ENCODE data around the gene MEG3. TPM values are rescaled to one million over a fixed set of nuclear protein-coding genes. Genes with fewer than 3 reads are reported as not detected.
A peak's percentile ranks its signal among the peaks of the same experiment; 100 is the strongest.

Gene MEG3
- 37.3 and 39.1 TPM in 2 replicates for total RNA-seq (2014; rRNA removed; shearing (Covaris generic))

- peaks cover 7% of the 10 kb centered on the region; the same call in 1 of the 2 replicates for H3K4me1 ChIP-seq (replicated peaks)
- DNase-seq (ENCODE audit: low read depth in 1 of 2, low spot score in 2 of 2): peak; percentile 68 to 72
- peaks cover 26% of the 10 kb centered on the region for H3K36me3 ChIP-seq
- peak within 1 kb of the TSS; percentile 54 for H3K4me3 ChIP-seq
- no peaks in the 10 kb centered on the region for H3K27me3 ChIP-seq (replicated peaks)
- H3K9me3 ChIP-seq (replicated peaks): no peaks in the 10 kb centered on the region
- H3K27ac ChIP-seq: peak within 1 kb of the TSS; percentile 86
These were observed at the start of gene MEG3 for GRCh38 chr14:100825713-100826331. Gene MEG3, plus strand, starts transcription at chr14:100826118.

GRCh38 chr14:100776681-100777365 lies 49.1 kb upstream of the MEG3 start:
- Histone ChIP-seq H3K27me3 (replicated peaks) (no peaks in the 10 kb centered on the region), H3K27ac (no peak overlapping the region), H3K4me1 (replicated peaks) (no peaks in the 10 kb centered on the region), H3K36me3 (no peaks in the 10 kb centered on the region), H3K4me3 (no peak overlapping the region), H3K9me3 (replicated peaks) (no peaks in the 10 kb centered on the region)
- DNase-seq (ENCODE audit: low read depth in 1 of 2, low spot score in 2 of 2): peak in 1 of 2 experiments; percentile 34

- Histone ChIP-seq H3K4me1 (replicated peaks) (no peaks in the 10 kb centered on the region), H3K36me3 (no peaks in the 10 kb centered on the region), H3K9me3 (replicated peaks) (no peaks in the 10 kb centered on the region), H3K27me3 (replicated peaks) (no peaks in the 10 kb centered on the region), H3K4me3 (no peak overlapping the region), H3K27ac (no peak overlapping the region)
- DNase-seq (ENCODE audit: low read depth in 1 of 2, low spot score in 2 of 2): peak in 1 of 2 experiments; percentile 18
These were observed 48.5 kb upstream of the MEG3 start for GRCh38 chr14:100777366-100777817.

- Histone ChIP-seq H3K36me3 (no peaks in the 10 kb centered on the region), H3K4me3 (no peak overlapping the region), H3K4me1 (replicated peaks) (no peaks in the 10 kb centered on the region), H3K9me3 (replicated peaks) (no peaks in the 10 kb centered on the region), H3K27me3 (replicated peaks) (no peaks in the 10 kb centered on the region), H3K27ac (no peak overlapping the region)
- DNase-seq (ENCODE audit: low read depth in 1 of 2, low spot score in 2 of 2): peak in 1 of 2 experiments; percentile 13
These were observed 47.9 kb upstream of the MEG3 start for GRCh38 chr14:100777818-100778525.

GRCh38 chr14:100778526-100778882 lies 47.4 kb upstream of the MEG3 start:
- Histone ChIP-seq H3K9me3 (replicated peaks) (no peaks in the 10 kb centered on the region), H3K4me1 (replicated peaks) (no peaks in the 10 kb centered on the region), H3K36me3 (no peaks in the 10 kb centered on the region), H3K27me3 (replicated peaks) (no peaks in the 10 kb centered on the region), H3K4me3 (no peak overlapping the region), H3K27ac (no peak overlapping the region)
- peak in 1 of 2 experiments; percentile 14 for DNase-seq (ENCODE audit: low read depth in 1 of 2, low spot score in 2 of 2)

GRCh38 chr14:100778951-100779690 lies 46.8 kb upstream of the MEG3 start:
- Histone ChIP-seq H3K4me1 (replicated peaks) (no peaks in the 10 kb centered on the region), H3K9me3 (replicated peaks) (no peaks in the 10 kb centered on the region), H3K27me3 (replicated peaks) (no peaks in the 10 kb centered on the region), H3K4me3 (no peak overlapping the region), H3K27ac (no peak overlapping the region), H3K36me3 (no peaks in the 10 kb centered on the region)
- no peak for DNase-seq (ENCODE audit: low read depth in 1 of 2, low spot score in 2 of 2)

GRCh38 chr14:100779691-100780080 lies 46.2 kb upstream of the MEG3 start:
- peak in 1 of 2 experiments; percentile 34 for DNase-seq (ENCODE audit: low read depth in 1 of 2, low spot score in 2 of 2)
- no peaks in the 10 kb centered on the region for H3K36me3 ChIP-seq
- no peaks in the 10 kb centered on the region for H3K9me3 ChIP-seq (replicated peaks)
- no peak overlapping the region for H3K27ac ChIP-seq
- H3K4me3 ChIP-seq: no peak overlapping the region
- H3K4me1 ChIP-seq (replicated peaks): no peaks in the 10 kb centered on the region
- no peaks in the 10 kb centered on the region for H3K27me3 ChIP-seq (replicated peaks)

- peak in 1 of 2 experiments; percentile 34 for DNase-seq (ENCODE audit: low read depth in 1 of 2, low spot score in 2 of 2)
- Histone ChIP-seq H3K36me3 (no peaks in the 10 kb centered on the region), H3K4me1 (replicated peaks) (no peaks in the 10 kb centered on the region), H3K27me3 (replicated peaks) (no peaks in the 10 kb centered on the region), H3K4me3 (no peak overlapping the region), H3K9me3 (replicated peaks) (no peaks in the 10 kb centered on the region), H3K27ac (no peak overlapping the region)
These were observed 45.7 kb upstream of the MEG3 start for GRCh38 chr14:100780246-100780645.

GRCh38 chr14:100780646-100781355 lies 45.1 kb upstream of the MEG3 start:
- no peaks in the 10 kb centered on the region for H3K9me3 ChIP-seq (replicated peaks)
- H3K4me3 ChIP-seq: no peak overlapping the region
- H3K27ac ChIP-seq: no peak overlapping the region
- no peaks in the 10 kb centered on the region for H3K27me3 ChIP-seq (replicated peaks)
- peak in 1 of 2 experiments; percentile 25 for DNase-seq (ENCODE audit: low read depth in 1 of 2, low spot score in 2 of 2)
- H3K4me1 ChIP-seq (replicated peaks): no peaks in the 10 kb centered on the region
- H3K36me3 ChIP-seq: no peaks in the 10 kb centered on the region

GRCh38 chr14:100781952-100782351 lies 44.0 kb upstream of the MEG3 start:
- Histone ChIP-seq H3K9me3 (replicated peaks) (no peaks in the 10 kb centered on the region), H3K4me3 (no peak overlapping the region), H3K27me3 (replicated peaks) (no peaks in the 10 kb centered on the region), H3K36me3 (no peaks in the 10 kb centered on the region), H3K4me1 (replicated peaks) (no peaks in the 10 kb centered on the region), H3K27ac (no peak overlapping the region)
- no peak for DNase-seq (ENCODE audit: low read depth in 1 of 2, low spot score in 2 of 2)

GRCh38 chr14:100782516-100783320 lies 43.2 kb upstream of the MEG3 start:
- no peaks in the 10 kb centered on the region for H3K27me3 ChIP-seq (replicated peaks)
- H3K36me3 ChIP-seq: no peaks in the 10 kb centered on the region
- no peaks in the 10 kb centered on the region for H3K9me3 ChIP-seq (replicated peaks)
- H3K27ac ChIP-seq: no peak overlapping the region
- H3K4me1 ChIP-seq (replicated peaks): no peaks in the 10 kb centered on the region
- no peak for DNase-seq (ENCODE audit: low read depth in 1 of 2, low spot score in 2 of 2)
- H3K4me3 ChIP-seq: no peak overlapping the region

- H3K4me1 ChIP-seq (replicated peaks): peaks cover 5% of the 10 kb centered on the region
- no peak overlapping the region for H3K27ac ChIP-seq
- H3K27me3 ChIP-seq (replicated peaks): no peaks in the 10 kb centered on the region
- no peak overlapping the region for H3K4me3 ChIP-seq
- H3K9me3 ChIP-seq (replicated peaks): no peaks in the 10 kb centered on the region
- no peak for DNase-seq (ENCODE audit: low read depth in 1 of 2, low spot score in 2 of 2)
- no peaks in the 10 kb centered on the region for H3K36me3 ChIP-seq
These were observed 42.1 kb upstream of the MEG3 start for GRCh38 chr14:100783630-100784370.

All from SJSA1 (cell line).